A549 (cell line): ENCODE data around the gene CNNM2.

Experiments
- CHD4 ChIP-seq: fragments of 200-600 bp; sonication (generic); IDR thresholded peaks from 2 replicates; pipeline ENCODE4 v1.6.1; 2016; ENCODE audit warnings: antibody characterized with exemption, mild to moderate bottlenecking, borderline replicate concordance
- MYC ChIP-seq: IDR thresholded peaks from 2 replicates; pipeline ENCODE4 v1.6.1; 2012; ENCODE audit warnings: mild to moderate bottlenecking, inconsistent platforms, low read length, improper control_type of control experiment, borderline replicate concordance
- NPAS2 ChIP-seq: fragments of 250-450 bp; sonication (Bioruptor Pico); IDR thresholded peaks from 2 replicates; pipeline ENCODE4 v1.8.0; 2022; ENCODE audit warnings: mild to moderate bottlenecking, moderate library complexity, borderline replicate concordance
- POLR2A ChIP-seq: IDR thresholded peaks from 2 replicates; pipeline ENCODE4 v1.6.1; 2012; ENCODE audit warnings: mild to moderate bottlenecking, low read length
- RFX5 ChIP-seq: fragments of 450-650 bp; IDR thresholded peaks from 2 replicates; pipeline ENCODE4 v1.7.1; 2014; ENCODE audit warnings: antibody characterized with exemption, mild to moderate bottlenecking, moderate library complexity
- RNF2 ChIP-seq: fragments of 200-600 bp; sonication (generic); IDR thresholded peaks from 2 replicates; pipeline ENCODE4 v1.6.1; 2016; ENCODE audit warnings: low read depth, mild to moderate bottlenecking, antibody characterized with exemption, moderate library complexity, borderline replicate concordance
- ZFP36 ChIP-seq: fragments of 450-650 bp; IDR thresholded peaks from 2 replicates; pipeline ENCODE4 v1.6.1; 2014; ENCODE audit warnings: borderline replicate concordance; ENCODE audit not compliant: partially characterized antibody
- TF ChIP-seq, protein P1 (sequence below): fragments of >200 bp; sonication (Bioruptor Twin); formaldehyde crosslinking; IDR thresholded peaks from 3 replicates; pipeline ENCODE4 v1.5.1; 2016
- TF ChIP-seq, protein P2 (sequence below): fragments of 450-650 bp; IDR thresholded peaks from 2 replicates; pipeline ENCODE4 v1.6.1; 2014; ENCODE audit warnings: antibody characterized with exemption
- TF ChIP-seq, protein P3 (sequence below): IDR thresholded peaks from 2 replicates; pipeline ENCODE4 v1.6.1; 2012
- TF ChIP-seq, protein P4 (sequence below): fragments of 200-600 bp; sonication (generic); IDR thresholded peaks from 2 replicates; pipeline ENCODE4 v1.6.1; 2016; ENCODE audit warnings: antibody characterized with exemption, mild to moderate bottlenecking, moderate library complexity
- TF ChIP-seq, protein P5 (sequence below): IDR thresholded peaks from 2 replicates; pipeline ENCODE4 v1.6.1; 2012

DNA sequence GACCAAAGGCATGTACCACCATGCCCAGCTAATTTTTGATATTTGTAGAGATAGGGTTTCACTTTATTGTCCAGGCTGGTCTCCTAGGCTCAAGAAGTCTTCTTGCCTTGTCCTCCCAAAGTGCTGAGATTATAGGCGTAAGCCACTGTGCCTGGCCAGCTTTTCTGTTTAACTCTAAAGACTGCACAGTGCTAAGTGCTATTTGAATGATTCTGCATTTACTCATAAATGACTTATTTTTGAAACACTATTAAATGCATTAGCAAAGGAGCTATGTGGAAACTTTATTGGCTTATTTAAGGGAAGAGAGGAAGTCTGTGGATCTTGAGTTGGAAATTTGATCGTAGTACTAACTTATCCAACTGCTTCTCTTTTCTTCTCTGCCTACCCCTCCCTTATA, 185.9 kb downstream of the CNNM2 start:
- no peak for TF ChIP-seq CHD4
- TF ChIP-seq, protein P1, sequence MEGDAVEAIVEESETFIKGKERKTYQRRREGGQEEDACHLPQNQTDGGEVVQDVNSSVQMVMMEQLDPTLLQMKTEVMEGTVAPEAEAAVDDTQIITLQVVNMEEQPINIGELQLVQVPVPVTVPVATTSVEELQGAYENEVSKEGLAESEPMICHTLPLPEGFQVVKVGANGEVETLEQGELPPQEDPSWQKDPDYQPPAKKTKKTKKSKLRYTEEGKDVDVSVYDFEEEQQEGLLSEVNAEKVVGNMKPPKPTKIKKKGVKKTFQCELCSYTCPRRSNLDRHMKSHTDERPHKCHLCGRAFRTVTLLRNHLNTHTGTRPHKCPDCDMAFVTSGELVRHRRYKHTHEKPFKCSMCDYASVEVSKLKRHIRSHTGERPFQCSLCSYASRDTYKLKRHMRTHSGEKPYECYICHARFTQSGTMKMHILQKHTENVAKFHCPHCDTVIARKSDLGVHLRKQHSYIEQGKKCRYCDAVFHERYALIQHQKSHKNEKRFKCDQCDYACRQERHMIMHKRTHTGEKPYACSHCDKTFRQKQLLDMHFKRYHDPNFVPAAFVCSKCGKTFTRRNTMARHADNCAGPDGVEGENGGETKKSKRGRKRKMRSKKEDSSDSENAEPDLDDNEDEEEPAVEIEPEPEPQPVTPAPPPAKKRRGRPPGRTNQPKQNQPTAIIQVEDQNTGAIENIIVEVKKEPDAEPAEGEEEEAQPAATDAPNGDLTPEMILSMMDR = no peak
- TF ChIP-seq, protein P2, sequence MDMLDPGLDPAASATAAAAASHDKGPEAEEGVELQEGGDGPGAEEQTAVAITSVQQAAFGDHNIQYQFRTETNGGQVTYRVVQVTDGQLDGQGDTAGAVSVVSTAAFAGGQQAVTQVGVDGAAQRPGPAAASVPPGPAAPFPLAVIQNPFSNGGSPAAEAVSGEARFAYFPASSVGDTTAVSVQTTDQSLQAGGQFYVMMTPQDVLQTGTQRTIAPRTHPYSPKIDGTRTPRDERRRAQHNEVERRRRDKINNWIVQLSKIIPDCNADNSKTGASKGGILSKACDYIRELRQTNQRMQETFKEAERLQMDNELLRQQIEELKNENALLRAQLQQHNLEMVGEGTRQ = no peak
- no peak for TF ChIP-seq NPAS2 (CRISPR knock-in tag)
- no peak for TF ChIP-seq POLR2A
- no peak for TF ChIP-seq MYC
- TF ChIP-seq, protein P3, sequence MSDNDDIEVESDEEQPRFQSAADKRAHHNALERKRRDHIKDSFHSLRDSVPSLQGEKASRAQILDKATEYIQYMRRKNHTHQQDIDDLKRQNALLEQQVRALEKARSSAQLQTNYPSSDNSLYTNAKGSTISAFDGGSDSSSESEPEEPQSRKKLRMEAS = no peak
- TF ChIP-seq, protein P4, sequence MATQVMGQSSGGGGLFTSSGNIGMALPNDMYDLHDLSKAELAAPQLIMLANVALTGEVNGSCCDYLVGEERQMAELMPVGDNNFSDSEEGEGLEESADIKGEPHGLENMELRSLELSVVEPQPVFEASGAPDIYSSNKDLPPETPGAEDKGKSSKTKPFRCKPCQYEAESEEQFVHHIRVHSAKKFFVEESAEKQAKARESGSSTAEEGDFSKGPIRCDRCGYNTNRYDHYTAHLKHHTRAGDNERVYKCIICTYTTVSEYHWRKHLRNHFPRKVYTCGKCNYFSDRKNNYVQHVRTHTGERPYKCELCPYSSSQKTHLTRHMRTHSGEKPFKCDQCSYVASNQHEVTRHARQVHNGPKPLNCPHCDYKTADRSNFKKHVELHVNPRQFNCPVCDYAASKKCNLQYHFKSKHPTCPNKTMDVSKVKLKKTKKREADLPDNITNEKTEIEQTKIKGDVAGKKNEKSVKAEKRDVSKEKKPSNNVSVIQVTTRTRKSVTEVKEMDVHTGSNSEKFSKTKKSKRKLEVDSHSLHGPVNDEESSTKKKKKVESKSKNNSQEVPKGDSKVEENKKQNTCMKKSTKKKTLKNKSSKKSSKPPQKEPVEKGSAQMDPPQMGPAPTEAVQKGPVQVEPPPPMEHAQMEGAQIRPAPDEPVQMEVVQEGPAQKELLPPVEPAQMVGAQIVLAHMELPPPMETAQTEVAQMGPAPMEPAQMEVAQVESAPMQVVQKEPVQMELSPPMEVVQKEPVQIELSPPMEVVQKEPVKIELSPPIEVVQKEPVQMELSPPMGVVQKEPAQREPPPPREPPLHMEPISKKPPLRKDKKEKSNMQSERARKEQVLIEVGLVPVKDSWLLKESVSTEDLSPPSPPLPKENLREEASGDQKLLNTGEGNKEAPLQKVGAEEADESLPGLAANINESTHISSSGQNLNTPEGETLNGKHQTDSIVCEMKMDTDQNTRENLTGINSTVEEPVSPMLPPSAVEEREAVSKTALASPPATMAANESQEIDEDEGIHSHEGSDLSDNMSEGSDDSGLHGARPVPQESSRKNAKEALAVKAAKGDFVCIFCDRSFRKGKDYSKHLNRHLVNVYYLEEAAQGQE = no peak
- TF ChIP-seq, protein P5, sequence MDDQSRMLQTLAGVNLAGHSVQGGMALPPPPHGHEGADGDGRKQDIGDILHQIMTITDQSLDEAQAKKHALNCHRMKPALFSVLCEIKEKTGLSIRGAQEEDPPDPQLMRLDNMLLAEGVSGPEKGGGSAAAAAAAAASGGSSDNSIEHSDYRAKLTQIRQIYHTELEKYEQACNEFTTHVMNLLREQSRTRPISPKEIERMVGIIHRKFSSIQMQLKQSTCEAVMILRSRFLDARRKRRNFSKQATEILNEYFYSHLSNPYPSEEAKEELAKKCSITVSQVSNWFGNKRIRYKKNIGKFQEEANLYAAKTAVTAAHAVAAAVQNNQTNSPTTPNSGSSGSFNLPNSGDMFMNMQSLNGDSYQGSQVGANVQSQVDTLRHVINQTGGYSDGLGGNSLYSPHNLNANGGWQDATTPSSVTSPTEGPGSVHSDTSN = no peak
- no peak for TF ChIP-seq RNF2
- TF ChIP-seq ZFP36 = no peak
- no peak for TF ChIP-seq RFX5
